ENCODE data around the gene ZNF45. TPM values are rescaled to one million over a fixed set of nuclear protein-coding genes. Genes with fewer than 3 reads are reported as not detected.

Gene ZNF45
- total and polyA plus RNA-seq, 8 donors, result 0.89 to 17.1 (median 4.3) TPM

- intact Hi-C loops (cut with DNase I; ENCODE audit: low total_unique reads), result no loop called here
- 95 to 98% (median 97%) methylated on average over 5 of the region's 5 CpGs for WGBS, 5 donors
- Histone ChIP-seq H3K4me1 (peaks cover 0 to 12% (median 11%) of the 10 kb centered on the region in 4 donors), H3K36me3 (peaks cover 0 to 6% (median 0%) of the 10 kb centered on the region in 4 donors), H3K27me3 (no peaks in the 10 kb centered on the region), H3K27ac (no peak overlapping the region), H3K9me3 (peaks cover 9 to 99% (median 85%) of the 10 kb centered on the region in 4 donors), H3K4me3 (no peak overlapping the region)
- TF ChIP-seq POLR2A (IDR thresholded peaks at IDR 0.05) (no peak), POLR2AphosphoS5 (IDR thresholded peaks at IDR 0.05) (no peak), CTCF (IDR thresholded peaks at IDR 0.05) (no peak), EP300 (IDR thresholded peaks at IDR 0.05) (no peak)
- DNase-seq, result no peak
Observed at GRCh38 chr19:43905897-43906296, 29.2 kb downstream of the ZNF45 start.

- WGBS, 5 donors, result 92 to 95% (median 95%) methylated on average over 4 of the region's 4 CpGs
- Histone ChIP-seq H3K4me3 (peak overlapping the region; percentile 49 to 65 (median 56)), H3K4me1 (peaks cover 0 to 13% (median 12%) of the 10 kb centered on the region in 4 donors), H3K27ac (no peak overlapping the region), H3K27me3 (no peaks in the 10 kb centered on the region), H3K36me3 (peaks cover 0 to 17% (median 5%) of the 10 kb centered on the region in 4 donors), H3K9me3 (peaks cover 0 to 98% (median 75%) of the 10 kb centered on the region in 4 donors)
- TF ChIP-seq POLR2AphosphoS5 (IDR thresholded peaks at IDR 0.05) (no peak), POLR2A (IDR thresholded peaks at IDR 0.05) (no peak), EP300 (IDR thresholded peaks at IDR 0.05) (no peak), CTCF (IDR thresholded peaks at IDR 0.05) (no peak)
- DNase-seq, result no peak
- intact Hi-C loops (cut with DNase I; ENCODE audit: low total_unique reads), result no loop called here
Observed at GRCh38 chr19:43902399-43902798, 32.7 kb downstream of the ZNF45 start.

GRCh38 chr19:43901395-43902390 lies 33.4 kb downstream of the ZNF45 start:
- Histone ChIP-seq H3K4me1 (peaks cover 0 to 13% (median 12%) of the 10 kb centered on the region in 4 donors), H3K9me3 (peaks cover 0 to 98% (median 73%) of the 10 kb centered on the region in 4 donors), H3K27me3 (no peaks in the 10 kb centered on the region), H3K36me3 (peaks cover 0 to 22% (median 5%) of the 10 kb centered on the region in 4 donors), H3K4me3 (peak overlapping the region; percentile 49 to 65 (median 56)), H3K27ac (no peak overlapping the region)
- WGBS, 5 donors, result 10 to 25% (median 14%) methylated on average over 27 to 39 of the region's 39 CpGs
- peak; percentile 78 to 95 for DNase-seq
- intact Hi-C loops (cut with DNase I; ENCODE audit: low total_unique reads), result no loop called here
- peak in 1 of 3 donors; percentile 48 for TF ChIP-seq POLR2AphosphoS5 (IDR thresholded peaks at IDR 0.05)
- no peak for TF ChIP-seq EP300 (IDR thresholded peaks at IDR 0.05)

GRCh38 chr19:43895727-43896308 lies 39.3 kb downstream of the ZNF45 start:
- peaks cover 0 to 44% (median 5%) of the 10 kb centered on the region in 4 donors for H3K36me3 ChIP-seq
- intact Hi-C loops (cut with DNase I; ENCODE audit: low total_unique reads), result no loop called here
- peaks cover 3 to 97% (median 66%) of the 10 kb centered on the region in 4 donors for H3K9me3 ChIP-seq
- H3K4me3 ChIP-seq, result no peak overlapping the region
- no peak overlapping the region for H3K27ac ChIP-seq
- H3K27me3 ChIP-seq, result no peaks in the 10 kb centered on the region
- WGBS, 5 donors, result 91 to 99% (median 93%) methylated on average over 2 of the region's 2 CpGs
- DNase-seq, result no peak
- H3K4me1 ChIP-seq, result peaks cover 0 to under 1% (median under 1%) of the 10 kb centered on the region in 4 donors
- TF ChIP-seq CTCF (IDR thresholded peaks at IDR 0.05) (no peak), POLR2A (IDR thresholded peaks at IDR 0.05) (no peak), POLR2AphosphoS5 (IDR thresholded peaks at IDR 0.05) (no peak), EP300 (IDR thresholded peaks at IDR 0.05) (no peak)
